T47D (cell line): ENCODE results near the gene DRD4.
"Not testable (repeated sequence)": the region's sequence is repeated elsewhere in the genome, so short reads cannot be mapped to it uniquely, and the experiment has no call there.

Experiments
- DNase-seq, 2 experiments: peaks; one replicate each; pipeline versions ENCODE4 v3.0.0 to v3.0.0-alpha.2; 2011 to 2012; ENCODE audit warnings: low read depth in 1 of 2, low spot score in 1 of 2
- JUND ChIP-seq: IDR thresholded peaks from 2 replicates; pipeline ENCODE4 v1.6.1; 2012; ENCODE audit warnings: low read depth
- in situ Hi-C: cut with HindIII; loops from 2 replicates; pipeline ENCODE4 v1.10.0; 2016; ENCODE audit warnings: low sequenced_read_pairs, low pct_unique_long_range_greater_than_20kb

The DRD4 gene

DNA sequence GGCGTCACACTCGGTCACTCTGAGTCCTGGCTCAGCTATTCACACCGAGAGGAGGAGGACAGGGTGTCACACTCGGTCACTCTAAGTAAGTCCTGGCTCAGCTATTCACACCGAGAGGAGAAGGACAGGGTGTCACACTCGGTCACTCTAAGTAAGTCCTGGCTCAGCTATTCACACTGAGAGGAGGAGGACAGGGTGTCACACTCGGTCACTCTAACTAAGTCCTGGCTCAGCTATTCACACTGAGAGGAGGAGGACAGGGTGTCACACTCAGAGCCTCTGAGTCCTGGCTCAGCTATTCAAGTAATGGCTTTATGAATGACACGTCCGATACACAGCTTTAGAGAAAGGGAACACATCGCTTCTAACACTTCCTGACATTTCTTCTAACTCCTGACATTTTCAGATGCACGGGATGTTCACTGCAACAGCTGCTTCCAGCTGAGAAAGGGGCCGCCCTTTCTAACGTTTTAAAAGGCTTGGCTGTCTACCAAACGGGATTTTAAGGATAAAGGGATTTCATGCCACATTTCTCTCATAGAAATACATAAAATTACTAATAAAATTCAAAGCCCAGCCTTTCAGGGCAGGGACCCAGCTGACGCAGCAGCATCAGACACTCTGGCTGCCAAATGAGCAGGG lies 28.1 kb downstream of the DRD4 start:
- DNase-seq, result no peak
- no peak for TF ChIP-seq JUND
- in situ Hi-C loops, result no loop called here

DNA sequence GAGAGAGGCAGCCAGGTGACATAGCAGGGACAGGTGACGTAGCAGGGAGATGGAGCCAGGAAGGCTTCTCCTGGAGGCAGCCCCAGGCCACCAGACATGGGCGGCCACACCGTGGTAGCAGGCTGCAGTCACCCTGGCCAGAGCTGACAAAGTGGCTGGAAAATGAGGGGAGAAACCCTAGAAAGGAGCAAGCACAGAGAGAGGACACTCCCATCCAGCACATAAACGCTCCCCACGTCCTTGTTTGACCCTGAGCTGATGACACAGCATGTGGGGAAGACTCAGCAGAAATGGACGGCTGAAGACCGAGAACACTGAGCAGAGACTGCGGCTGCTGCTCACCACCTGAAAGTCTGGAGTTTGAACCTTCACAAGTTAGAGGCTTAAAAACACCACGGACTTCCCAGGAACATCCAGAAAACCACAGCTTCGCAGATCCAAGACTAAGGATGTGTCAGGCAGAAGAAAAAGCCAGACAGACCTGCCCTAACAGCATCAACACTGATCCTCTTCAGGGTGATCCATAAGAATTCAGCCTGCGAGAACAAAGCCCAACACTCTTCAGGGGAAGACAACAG lies 28.7 kb downstream of the DRD4 start:
- no peak for TF ChIP-seq JUND
- in situ Hi-C loops, result no loop called here
- DNase-seq, result no peak

DNA sequence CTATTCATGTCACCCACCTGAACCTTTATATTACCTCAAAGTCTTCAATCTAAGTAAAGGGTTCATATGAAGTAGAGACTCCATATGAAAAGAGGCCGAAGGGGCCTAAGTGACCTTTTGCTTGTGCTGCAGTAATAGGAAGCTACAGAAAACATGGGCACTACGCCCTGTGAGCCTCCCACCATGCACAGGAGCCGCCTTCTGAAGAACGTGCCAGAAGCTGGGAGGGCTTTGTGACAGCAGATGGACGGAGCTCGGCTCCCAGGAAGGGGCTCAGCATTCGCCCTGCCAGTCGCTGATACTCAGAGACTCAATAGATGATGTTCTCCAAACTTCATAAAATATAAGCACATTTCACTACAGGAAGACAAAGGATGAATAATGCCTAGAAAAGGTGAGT lies 36.8 kb downstream of the DRD4 start:
- DNase-seq, result no peak
- no peak for TF ChIP-seq JUND
- in situ Hi-C loops, result no loop called here

DNA sequence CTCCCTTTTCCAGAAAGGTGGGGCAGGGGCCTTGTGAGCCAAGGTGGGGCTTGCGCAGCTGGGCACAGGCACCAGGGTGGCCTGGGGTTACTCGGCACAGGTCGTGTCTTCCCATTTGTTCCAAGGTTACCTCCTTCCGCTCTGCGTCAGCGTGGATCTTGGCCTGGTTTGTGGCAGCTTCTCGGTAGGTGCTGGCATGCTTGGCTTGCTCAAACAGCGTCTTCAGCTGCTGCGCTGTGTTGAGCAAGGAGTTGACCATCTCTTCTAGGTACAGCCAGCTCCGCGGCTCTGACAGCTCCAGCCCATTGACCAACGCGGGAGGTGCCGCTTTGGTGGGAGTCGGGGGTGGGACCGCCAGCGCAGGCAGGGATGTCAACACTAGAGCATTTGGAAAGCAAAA lies 37.3 kb downstream of the DRD4 start:
- TF ChIP-seq JUND, result no peak
- DNase-seq, result no peak
- in situ Hi-C loops, result no loop called here

DNA sequence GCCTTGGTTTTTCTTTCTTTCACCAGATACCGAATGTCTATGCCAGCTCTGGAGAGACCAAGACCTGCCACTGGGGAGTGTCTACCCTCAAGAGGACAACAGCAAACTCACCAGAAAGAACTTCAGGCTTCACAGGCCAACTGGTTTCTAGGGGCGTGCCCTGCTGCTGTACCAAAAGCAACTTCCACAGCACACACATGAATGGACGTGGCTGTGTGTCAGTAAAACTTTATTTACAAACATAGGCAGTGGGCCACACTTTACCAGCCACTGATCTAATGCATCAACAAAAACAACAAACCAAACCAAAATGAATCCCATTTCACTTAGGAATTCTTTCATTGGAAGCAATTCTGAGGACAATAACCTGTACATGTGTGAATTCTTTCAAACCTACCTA lies 41.2 kb downstream of the DRD4 start:
- TF ChIP-seq JUND, result no peak
- in situ Hi-C loops, result no loop called here
- DNase-seq, result no peak

DNA sequence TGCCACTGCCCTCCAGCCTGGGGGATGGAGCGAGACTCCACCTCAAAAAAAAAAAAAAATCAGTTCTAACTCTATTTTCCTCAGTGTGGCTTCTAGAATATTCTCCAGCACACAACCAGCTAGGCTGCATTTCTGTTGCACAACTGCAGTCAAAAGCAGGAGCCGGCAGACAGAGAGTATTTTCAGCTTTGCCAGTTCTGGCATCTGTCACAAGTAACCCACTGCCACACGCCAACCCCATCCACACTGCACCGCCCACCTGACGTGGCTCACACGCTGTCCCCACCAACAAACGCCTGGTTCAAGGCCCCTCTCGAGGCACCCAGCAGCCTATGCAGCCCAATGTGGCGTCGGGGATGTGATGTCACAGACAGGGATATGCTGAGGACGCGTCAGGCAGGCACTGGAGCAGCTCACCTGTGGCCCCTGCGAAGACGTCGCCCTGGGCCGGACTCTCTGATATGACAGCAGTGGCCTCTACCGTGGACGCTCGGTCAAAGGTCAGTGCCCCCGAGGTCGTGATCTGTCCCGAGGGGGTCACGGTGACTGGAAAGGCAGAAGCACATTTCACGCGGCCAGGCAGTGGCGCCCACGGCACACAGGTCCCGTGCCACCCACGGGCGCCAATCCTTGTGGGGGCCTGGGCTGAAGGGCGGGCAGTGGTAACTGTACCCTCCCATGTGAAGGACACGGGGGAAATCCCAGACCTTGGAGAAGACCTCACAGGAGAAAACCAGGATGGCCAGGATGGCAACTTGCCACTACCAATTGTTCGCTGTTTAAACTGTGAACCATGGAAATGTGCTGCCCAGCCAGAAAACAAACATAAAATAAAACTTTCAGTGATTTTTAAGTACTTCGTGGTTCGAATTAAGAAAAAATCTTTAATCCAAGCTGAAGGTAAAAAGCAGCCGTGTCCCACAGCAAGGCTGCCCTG lies 42.5 kb downstream of the DRD4 start:
- TF ChIP-seq JUND, result no peak
- in situ Hi-C loops, result no loop called here
- no peak for DNase-seq

DNA sequence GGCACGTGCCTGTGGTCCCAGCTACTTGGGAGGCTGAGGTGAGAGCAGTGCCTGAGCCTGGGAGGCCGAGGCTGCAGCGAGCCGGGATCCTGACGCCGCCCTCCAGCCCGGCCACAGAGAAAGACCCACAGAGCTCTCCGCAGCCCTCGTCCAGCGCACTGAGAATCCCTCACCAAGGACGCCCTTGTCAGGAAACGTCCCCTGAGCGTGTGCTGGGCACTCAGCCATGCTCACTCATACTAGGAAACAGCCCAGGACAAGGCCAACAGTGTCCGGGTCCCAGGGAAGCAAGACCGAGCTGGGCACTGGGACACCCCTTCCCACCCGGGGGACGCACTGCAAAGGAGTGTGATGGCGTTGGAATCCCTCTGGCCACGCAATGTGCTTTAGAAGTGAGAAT lies 43.4 kb downstream of the DRD4 start:
- no peak for DNase-seq
- in situ Hi-C loops, result no loop called here
- TF ChIP-seq JUND, result no peak

DNA sequence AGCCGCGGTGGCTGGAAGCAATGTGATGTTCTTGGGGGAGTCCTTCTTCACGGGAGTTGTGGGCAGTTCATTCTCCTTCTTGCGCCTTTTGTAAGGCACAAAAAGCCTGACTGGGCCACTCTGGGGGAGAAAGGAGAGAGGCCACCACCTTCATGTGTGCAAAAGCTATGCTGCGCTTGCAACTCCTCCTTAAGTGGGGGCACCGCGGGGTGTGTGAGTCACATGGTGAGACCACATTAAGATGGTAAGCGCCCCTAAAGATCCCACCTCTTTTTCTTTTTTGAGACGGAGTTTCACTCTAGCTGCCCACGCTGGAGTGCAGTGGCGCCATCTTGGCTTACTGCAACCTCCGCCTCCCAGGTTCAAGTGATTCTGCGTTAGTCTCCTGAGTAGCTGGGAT lies 43.9 kb downstream of the DRD4 start:
- in situ Hi-C loops, result no loop called here
- DNase-seq, result no peak
- no peak for TF ChIP-seq JUND

DNA sequence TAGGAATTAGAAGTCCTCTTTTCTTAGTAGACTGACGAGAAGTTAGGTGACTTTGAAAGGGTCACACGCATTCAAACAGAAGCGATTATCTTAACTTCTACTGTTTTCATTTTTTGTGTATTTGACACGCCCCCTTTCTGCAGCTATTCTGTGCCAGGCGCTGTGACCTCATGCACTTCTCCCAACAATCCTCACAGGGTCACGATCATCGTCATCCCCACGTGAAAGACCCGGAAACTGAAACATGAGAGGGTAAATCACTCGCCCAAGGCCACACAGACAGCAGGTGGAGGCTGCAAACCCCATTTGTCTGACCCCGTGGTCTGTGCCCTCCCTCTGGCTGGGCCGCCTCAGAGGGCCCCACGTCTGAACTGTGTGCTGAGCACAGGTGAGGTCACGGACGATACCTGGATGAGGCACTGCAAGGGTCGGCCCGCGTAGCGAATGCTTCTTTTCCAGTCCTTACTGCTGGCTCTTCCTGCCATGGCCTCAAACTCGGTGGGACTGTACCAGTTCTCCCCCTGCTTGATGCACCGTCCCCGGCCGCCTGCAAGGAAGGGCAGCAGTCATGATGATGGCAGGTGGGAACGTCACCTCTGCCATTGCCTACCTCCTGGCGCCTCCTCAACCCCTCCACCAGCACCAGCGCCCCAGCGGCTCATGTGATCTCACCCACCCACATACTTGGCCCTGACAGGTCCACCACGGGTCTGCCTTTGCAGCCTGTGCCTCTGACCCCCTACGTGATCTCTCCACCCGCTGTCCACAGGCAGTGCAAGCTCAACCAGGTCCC lies 49.6 kb downstream of the DRD4 start:
- TF ChIP-seq JUND, result no peak
- no peak for DNase-seq
- in situ Hi-C loops, result no loop called here

DNA sequence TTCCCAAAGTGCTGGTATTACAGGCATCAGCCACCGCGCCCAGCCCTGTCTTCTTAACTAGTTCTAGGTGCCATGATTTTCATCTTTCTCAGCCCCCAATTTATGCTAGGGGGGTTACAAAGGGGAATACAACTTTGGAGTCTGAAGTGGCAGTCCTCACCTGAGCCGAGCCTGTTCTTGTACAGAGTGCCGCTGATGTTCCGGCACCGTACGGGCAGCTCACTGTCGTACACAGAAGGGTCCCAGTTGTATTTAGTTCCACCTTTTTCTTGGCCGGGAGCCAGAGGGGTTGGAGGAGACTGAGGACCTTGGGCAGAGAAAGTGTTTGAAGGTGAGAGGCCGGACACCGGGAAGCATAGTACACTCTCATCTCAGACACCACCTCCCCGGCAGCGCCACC lies 50.7 kb downstream of the DRD4 start:
- in situ Hi-C loops, result no loop called here
- TF ChIP-seq JUND, result no peak
- no peak for DNase-seq

DNA sequence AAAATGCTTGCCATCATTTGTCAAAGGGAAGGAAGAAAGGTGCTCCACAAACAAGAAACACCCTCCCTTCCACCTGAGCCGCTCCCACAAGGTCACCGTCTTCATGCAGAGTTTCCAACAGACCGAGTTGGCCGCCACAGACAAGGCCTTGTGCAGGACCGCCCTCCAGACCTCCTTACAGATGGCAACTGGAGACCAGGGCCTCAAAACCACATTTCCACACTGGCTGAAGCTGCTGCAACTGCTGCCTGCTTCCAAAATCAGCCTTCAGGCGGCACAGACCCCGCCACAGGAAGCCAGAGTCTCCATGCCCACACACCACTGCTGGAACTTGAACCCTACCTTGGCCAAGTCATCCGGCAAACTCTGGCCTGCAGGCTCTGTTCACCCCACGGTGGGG lies 51.6 kb downstream of the DRD4 start:
- no peak for DNase-seq
- no peak for TF ChIP-seq JUND

DNA sequence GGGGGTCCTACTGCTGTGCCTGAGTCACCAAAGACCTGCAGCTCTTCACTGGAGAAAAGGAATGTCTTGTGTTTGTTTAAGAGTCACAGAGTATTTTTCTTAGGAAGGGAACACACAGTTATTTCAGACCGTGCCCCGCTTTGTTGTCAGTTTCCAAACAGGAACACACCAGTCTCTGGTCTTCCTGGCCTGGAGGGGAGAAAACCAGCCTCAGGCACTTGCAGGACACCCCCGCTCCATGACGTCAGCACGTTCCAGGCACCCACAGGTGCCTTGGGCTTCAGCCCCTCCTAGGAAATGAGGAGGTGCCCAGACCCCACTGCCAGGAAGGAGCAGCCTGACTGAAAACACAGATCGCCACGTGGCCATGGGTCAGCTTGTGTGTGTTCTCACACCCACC lies 52.6 kb downstream of the DRD4 start:
- in situ Hi-C loops, result no loop called here
- DNase-seq, result no peak
- TF ChIP-seq JUND, result no peak

More for the DNA sequence above, 51.6 kb downstream of the DRD4 start:
- in situ Hi-C loops, result no loop called here

DNA sequence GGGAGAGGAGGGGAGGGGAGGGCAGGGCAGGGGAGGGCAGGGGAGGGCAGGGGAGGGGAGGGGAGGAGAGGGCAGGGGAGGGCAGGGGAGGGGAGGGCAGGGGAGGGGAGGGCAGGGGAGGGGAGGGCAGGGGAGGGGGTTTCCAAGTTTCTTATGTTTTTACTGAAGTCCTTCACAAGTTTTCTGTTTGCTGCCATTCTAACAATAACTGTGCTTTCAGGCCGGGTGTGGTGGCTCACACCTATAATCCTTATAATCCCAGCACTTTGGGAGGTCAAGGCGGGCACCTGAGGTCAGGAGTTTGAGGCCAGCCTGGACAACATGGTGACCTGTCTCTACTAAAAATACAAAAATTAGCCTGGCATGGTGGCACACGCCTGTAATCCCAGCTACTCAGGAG lies 53.2 kb downstream of the DRD4 start:
- in situ Hi-C loops, DNase-seq: not testable (repeated sequence)
